Measurements from ENCODE around the gene SEMA5A.

Gene SEMA5A

GRCh38 chr5:9212605-9213004 lies 333.3 kb downstream of the SEMA5A start:
- DNase-seq (ENCODE audit: low read depth in 2 of 2) = no peak

- no peak for DNase-seq (ENCODE audit: low read depth in 2 of 2)
These were observed 335.9 kb downstream of the SEMA5A start for GRCh38 chr5:9209846-9210492.

GRCh38 chr5:9207817-9208418 lies 338.0 kb downstream of the SEMA5A start:
- no peak for DNase-seq (ENCODE audit: low read depth in 2 of 2)

GRCh38 chr5:9202636-9203035 lies 343.2 kb downstream of the SEMA5A start:
- DNase-seq (ENCODE audit: low read depth in 2 of 2) = no peak

GRCh38 chr5:9201761-9202160 lies 344.1 kb downstream of the SEMA5A start:
- no peak for DNase-seq (ENCODE audit: low read depth in 2 of 2)

- no peak for DNase-seq (ENCODE audit: low read depth in 2 of 2)
These were observed 344.9 kb downstream of the SEMA5A start for GRCh38 chr5:9201011-9201410.

- no peak for DNase-seq (ENCODE audit: low read depth in 2 of 2)
These were observed 347.5 kb downstream of the SEMA5A start for GRCh38 chr5:9198394-9198793.

- DNase-seq (ENCODE audit: low read depth in 2 of 2) = no peak
These were observed 348.0 kb downstream of the SEMA5A start for GRCh38 chr5:9197881-9198260.

- no peak for DNase-seq (ENCODE audit: low read depth in 2 of 2)
These were observed 349.3 kb downstream of the SEMA5A start for GRCh38 chr5:9196403-9197227.

GRCh38 chr5:9194509-9194908 lies 351.4 kb downstream of the SEMA5A start:
- DNase-seq (ENCODE audit: low read depth in 2 of 2) = no peak

- no peak for DNase-seq (ENCODE audit: low read depth in 2 of 2)
These were observed 353.6 kb downstream of the SEMA5A start for GRCh38 chr5:9192266-9192665.

GRCh38 chr5:9189681-9190080 lies 356.2 kb downstream of the SEMA5A start:
- DNase-seq (ENCODE audit: low read depth in 2 of 2) = no peak

- DNase-seq (ENCODE audit: low read depth in 2 of 2) = no peak
These were observed 356.9 kb downstream of the SEMA5A start for GRCh38 chr5:9188956-9189355.

GRCh38 chr5:9188131-9188530 lies 357.7 kb downstream of the SEMA5A start:
- DNase-seq (ENCODE audit: low read depth in 2 of 2) = no peak

GRCh38 chr5:9187614-9188013 lies 358.3 kb downstream of the SEMA5A start:
- DNase-seq (ENCODE audit: low read depth in 2 of 2) = no peak

GRCh38 chr5:9186069-9186468 lies 359.8 kb downstream of the SEMA5A start:
- DNase-seq (ENCODE audit: low read depth in 2 of 2) = no peak

GRCh38 chr5:9183992-9184391 lies 361.9 kb downstream of the SEMA5A start:
- no peak for DNase-seq (ENCODE audit: low read depth in 2 of 2)

- DNase-seq (ENCODE audit: low read depth in 2 of 2) = no peak
These were observed 362.8 kb downstream of the SEMA5A start for GRCh38 chr5:9182899-9183695.

- no peak for DNase-seq (ENCODE audit: low read depth in 2 of 2)
These were observed 369.2 kb downstream of the SEMA5A start for GRCh38 chr5:9176641-9177040.

GRCh38 chr5:9174446-9174845 lies 371.4 kb downstream of the SEMA5A start:
- DNase-seq (ENCODE audit: low read depth in 2 of 2) = no peak

- no peak for DNase-seq (ENCODE audit: low read depth in 2 of 2)
These were observed 372.4 kb downstream of the SEMA5A start for GRCh38 chr5:9173281-9174048.
